GM21825 (cell line): ENCODE measurements around the gene CARD14.
"Not testable (repeated sequence)": the region's sequence is repeated elsewhere in the genome, so short reads cannot be mapped to it uniquely, and the experiment has no call there.

Experiments used
- ATAC-seq: cut with Tn5 transposase; IDR thresholded peaks from one replicate; pipeline ENCODE4 v1.9.1; 2021; ENCODE audit warnings: mild to moderate bottlenecking, moderate library complexity; ENCODE audit not compliant: unreplicated experiment

Gene CARD14

GRCh38 chr17:80147035-80147822 lies 22.6 kb upstream of the CARD14 start, which contains the start of gene EIF4A3:
Gene EIF4A3 (minus strand): TSS chr17:80147128. CDS start chr17:80146961, 167 bp downstream.
- peak; percentile 78 for ATAC-seq

GRCh38 chr17:80151333-80151732 lies 18.5 kb upstream of the CARD14 start:
- ATAC-seq: no peak

- ATAC-seq: no peak
Observed at GRCh38 chr17:80152081-80152702, 17.6 kb upstream of the CARD14 start.

- peak; percentile 67 for ATAC-seq
Observed at GRCh38 chr17:80153004-80153403, 16.8 kb upstream of the CARD14 start.

- ATAC-seq: no peak
Observed at GRCh38 chr17:80154166-80154565, 15.7 kb upstream of the CARD14 start.

- not testable (repeated sequence) for ATAC-seq
Observed at GRCh38 chr17:80155600-80155999, 14.2 kb upstream of the CARD14 start.

- ATAC-seq: no peak
Observed at GRCh38 chr17:80158846-80159245, 11.0 kb upstream of the CARD14 start.

- no peak for ATAC-seq
Observed at GRCh38 chr17:80160536-80160935, 9.3 kb upstream of the CARD14 start.

- no peak for ATAC-seq
Observed at GRCh38 chr17:80163336-80163735, 6.5 kb upstream of the CARD14 start.

GRCh38 chr17:80164185-80164584 lies 5.6 kb upstream of the CARD14 start:
- ATAC-seq: no peak

GRCh38 chr17:80166446-80166845 lies 3.4 kb upstream of the CARD14 start:
- no peak for ATAC-seq

GRCh38 chr17:80168371-80168770 lies 1.5 kb upstream of the CARD14 start:
- no peak for ATAC-seq

- no peak for ATAC-seq
Observed at GRCh38 chr17:80169107-80169506, 723 bp upstream of the CARD14 start.

GRCh38 chr17:80171681-80172080 lies 1.9 kb downstream of the CARD14 start:
- ATAC-seq: no peak

GRCh38 chr17:80173126-80173525 lies 3.3 kb downstream of the CARD14 start:
- no peak for ATAC-seq

- no peak for ATAC-seq
Observed at GRCh38 chr17:80173916-80174315, 4.1 kb downstream of the CARD14 start.

GRCh38 chr17:80176757-80177156 lies 6.9 kb downstream of the CARD14 start:
- no peak for ATAC-seq

GRCh38 chr17:80177986-80178595 lies 8.3 kb downstream of the CARD14 start:
- ATAC-seq: no peak

GRCh38 chr17:80180192-80180591 lies 10.4 kb downstream of the CARD14 start:
- ATAC-seq: no peak

GRCh38 chr17:80181431-80181830 lies 11.6 kb downstream of the CARD14 start:
- no peak for ATAC-seq

GRCh38 chr17:80182118-80182844 lies 12.5 kb downstream of the CARD14 start:
- ATAC-seq: no peak
